Mesothelial cell of epicardium (in vitro differentiated cells): ENCODE measurements around the gene RB1. TPM values are rescaled to one million over a fixed set of nuclear protein-coding genes. Genes with fewer than 3 reads are reported as not detected.
A peak's percentile ranks its signal among the peaks of the same experiment; 100 is the strongest.
"Not testable (repeated sequence)": the region's sequence is repeated elsewhere in the genome, so short reads cannot be mapped to it uniquely, and the experiment has no call there.

Experiments
- DNase-seq, 2 experiments: peaks; one replicate each; pipeline ENCODE4 v3.0.0; 2021; ENCODE audit warnings: low spot score in 2 of 2; ENCODE audit not compliant: unreplicated experiment in 2 of 2
- H3K27ac Mint-ChIP-seq: 2 replicates; pipeline ENCODE4 v1.8.0; 2021; ENCODE audit warnings: mixed read lengths
- H3K27me3 Mint-ChIP-seq: 2 replicates; pipeline ENCODE4 v1.8.0; 2021; ENCODE audit warnings: low read depth, mixed read lengths
- H3K36me3 Mint-ChIP-seq: 2 replicates; pipeline ENCODE4 v1.8.0; 2021; ENCODE audit warnings: mixed read lengths
- H3K4me1 Mint-ChIP-seq: 2 replicates; pipeline ENCODE4 v1.8.0; 2021; ENCODE audit warnings: mixed read lengths
- H3K4me3 Mint-ChIP-seq: 2 replicates; pipeline ENCODE4 v1.8.0; 2021; ENCODE audit warnings: mild to moderate bottlenecking, moderate library complexity, mixed read lengths
- H3K9me3 Mint-ChIP-seq: 2 replicates; pipeline ENCODE4 v1.8.0; 2021; ENCODE audit warnings: mixed read lengths
- total RNA-seq: library from RNA; stranded (reverse); gene quantifications from 3 replicates; pipeline ENCODE4 v1.2.1, GENCODE V29; 2021
- TF ChIP-seq, protein P1 (sequence below): fragments of 200-600 bp; sonication (generic); IDR thresholded peaks from one replicate; pipeline ENCODE4 v1.5.0; 2021; ENCODE audit warnings: antibody characterized with exemption; ENCODE audit not compliant: unreplicated experiment

RB1 gene
- total RNA-seq, 1 donor from 2014 or later: 34.7 TPM

DNA sequence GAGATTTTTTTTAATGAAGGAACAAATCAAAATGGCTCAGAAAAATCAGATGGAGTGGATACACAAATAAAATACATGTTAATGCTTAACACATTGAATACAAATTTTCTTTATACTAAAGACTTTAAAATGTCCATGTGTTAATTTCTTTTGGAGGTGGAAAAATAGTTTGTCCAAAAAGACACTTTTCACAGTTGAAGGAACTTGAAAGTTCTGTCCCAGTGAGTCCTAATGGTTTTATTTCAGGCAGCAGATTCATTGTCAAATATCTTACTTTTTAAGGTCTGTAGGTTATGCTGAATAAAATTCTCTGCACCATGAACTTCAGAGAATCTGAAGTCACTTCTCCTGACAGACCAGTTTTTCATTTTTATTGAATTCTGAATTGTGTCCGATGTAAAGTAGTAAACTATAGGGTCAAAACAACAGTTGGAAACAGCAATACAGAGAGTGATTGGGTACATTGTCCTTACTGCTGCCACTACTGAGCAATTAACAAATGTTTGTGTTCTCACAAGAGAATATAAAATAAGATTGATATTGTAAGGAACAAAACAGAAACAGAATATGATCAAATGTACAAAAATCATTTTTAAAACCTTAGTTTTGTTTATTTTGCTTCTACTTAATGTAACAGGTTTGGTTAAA lies 107.7 kb downstream of the RB1 start:
- TF ChIP-seq, protein P1, sequence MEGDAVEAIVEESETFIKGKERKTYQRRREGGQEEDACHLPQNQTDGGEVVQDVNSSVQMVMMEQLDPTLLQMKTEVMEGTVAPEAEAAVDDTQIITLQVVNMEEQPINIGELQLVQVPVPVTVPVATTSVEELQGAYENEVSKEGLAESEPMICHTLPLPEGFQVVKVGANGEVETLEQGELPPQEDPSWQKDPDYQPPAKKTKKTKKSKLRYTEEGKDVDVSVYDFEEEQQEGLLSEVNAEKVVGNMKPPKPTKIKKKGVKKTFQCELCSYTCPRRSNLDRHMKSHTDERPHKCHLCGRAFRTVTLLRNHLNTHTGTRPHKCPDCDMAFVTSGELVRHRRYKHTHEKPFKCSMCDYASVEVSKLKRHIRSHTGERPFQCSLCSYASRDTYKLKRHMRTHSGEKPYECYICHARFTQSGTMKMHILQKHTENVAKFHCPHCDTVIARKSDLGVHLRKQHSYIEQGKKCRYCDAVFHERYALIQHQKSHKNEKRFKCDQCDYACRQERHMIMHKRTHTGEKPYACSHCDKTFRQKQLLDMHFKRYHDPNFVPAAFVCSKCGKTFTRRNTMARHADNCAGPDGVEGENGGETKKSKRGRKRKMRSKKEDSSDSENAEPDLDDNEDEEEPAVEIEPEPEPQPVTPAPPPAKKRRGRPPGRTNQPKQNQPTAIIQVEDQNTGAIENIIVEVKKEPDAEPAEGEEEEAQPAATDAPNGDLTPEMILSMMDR: no peak
- H3K4me1 Mint-ChIP-seq: peaks cover 42% of the 10 kb centered on the region
- peak overlapping the region; percentile 89 for H3K4me3 Mint-ChIP-seq
- H3K36me3 Mint-ChIP-seq: peaks cover 9% of the 10 kb centered on the region
- no peaks in the 10 kb centered on the region for H3K9me3 Mint-ChIP-seq
- no peak for DNase-seq
- peak overlapping the region; percentile 98 for H3K27ac Mint-ChIP-seq
- H3K27me3 Mint-ChIP-seq: no peaks in the 10 kb centered on the region

DNA sequence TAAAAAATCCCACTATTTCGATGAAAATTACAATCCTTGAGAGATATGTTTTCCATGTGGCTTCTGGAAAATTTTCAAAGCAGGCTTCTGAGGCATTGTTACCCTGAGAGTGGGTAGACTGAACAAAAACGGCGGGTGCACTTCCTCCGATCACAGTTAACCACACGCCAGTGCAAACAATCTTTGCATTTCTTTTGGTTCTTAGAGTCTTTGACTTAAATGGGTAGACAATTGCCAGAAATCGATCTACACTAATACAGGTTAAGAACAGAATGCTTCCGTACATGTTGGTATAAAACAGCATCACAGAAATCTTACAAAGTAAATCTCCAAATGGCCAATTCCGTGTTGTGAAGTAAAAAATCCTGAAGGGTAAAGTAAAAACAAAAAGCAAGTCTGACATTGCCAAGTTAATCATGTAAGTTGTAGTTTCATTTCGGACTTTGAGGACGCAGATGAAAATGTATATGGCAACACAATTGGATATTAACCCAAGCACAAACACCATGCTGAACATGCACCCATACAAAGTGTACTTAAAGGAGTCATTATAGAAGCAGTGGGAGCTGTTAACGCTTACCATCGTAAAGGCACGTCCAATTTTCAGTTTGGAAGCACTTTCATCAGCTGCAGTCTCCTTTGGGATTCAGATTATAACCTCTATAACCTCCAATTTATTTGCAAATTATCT lies 108.4 kb downstream of the RB1 start:
- TF ChIP-seq, protein P1: no peak
- peak overlapping the region; percentile 89 for H3K4me3 Mint-ChIP-seq
- H3K9me3 Mint-ChIP-seq: peaks cover under 1% of the 10 kb centered on the region
- peaks cover 39% of the 10 kb centered on the region for H3K4me1 Mint-ChIP-seq
- H3K36me3 Mint-ChIP-seq: peaks cover 14% of the 10 kb centered on the region
- DNase-seq: no peak
- H3K27ac Mint-ChIP-seq: peak overlapping the region; percentile 98
- no peaks in the 10 kb centered on the region for H3K27me3 Mint-ChIP-seq

DNA sequence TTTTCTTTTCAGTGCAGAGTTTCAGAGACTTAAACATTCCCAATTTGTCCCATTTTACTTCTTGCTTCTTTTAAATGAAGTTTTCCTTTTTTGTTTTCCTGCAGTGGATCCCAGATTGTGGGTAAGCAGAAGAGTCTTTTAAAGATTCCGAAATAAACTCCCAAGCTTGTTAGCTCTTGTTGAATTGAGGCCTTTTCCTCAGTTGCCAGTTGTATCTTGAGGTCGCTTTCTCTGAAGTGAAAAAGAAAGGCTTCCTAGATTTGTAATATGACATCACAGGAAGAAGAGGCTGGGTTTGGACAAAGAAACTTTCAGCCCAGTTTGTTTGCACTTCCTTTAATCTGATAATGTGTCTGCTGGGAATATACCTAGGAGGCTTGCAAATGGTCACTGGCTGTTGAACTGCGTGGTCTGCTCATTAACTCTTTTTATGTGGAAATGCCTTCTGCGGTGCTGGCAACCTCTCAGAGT lies 109.4 kb downstream of the RB1 start, which contains the start of gene LPAR6:
TSS of gene LPAR6 (minus strand) at position 233 of the 471 bp plus-strand sequence. CDS start 690 bp downstream, outside the sequence.
- H3K4me1 Mint-ChIP-seq: peaks cover 35% of the 10 kb centered on the region
- DNase-seq: no peak
- TF ChIP-seq, protein P1: no peak
- H3K9me3 Mint-ChIP-seq: peaks cover 9% of the 10 kb centered on the region
- no peaks in the 10 kb centered on the region for H3K27me3 Mint-ChIP-seq
- H3K36me3 Mint-ChIP-seq: peaks cover 23% of the 10 kb centered on the region
- peak within 1 kb of the TSS; percentile 89 for H3K4me3 Mint-ChIP-seq
- peak within 1 kb of the TSS; percentile 98 for H3K27ac Mint-ChIP-seq

DNA sequence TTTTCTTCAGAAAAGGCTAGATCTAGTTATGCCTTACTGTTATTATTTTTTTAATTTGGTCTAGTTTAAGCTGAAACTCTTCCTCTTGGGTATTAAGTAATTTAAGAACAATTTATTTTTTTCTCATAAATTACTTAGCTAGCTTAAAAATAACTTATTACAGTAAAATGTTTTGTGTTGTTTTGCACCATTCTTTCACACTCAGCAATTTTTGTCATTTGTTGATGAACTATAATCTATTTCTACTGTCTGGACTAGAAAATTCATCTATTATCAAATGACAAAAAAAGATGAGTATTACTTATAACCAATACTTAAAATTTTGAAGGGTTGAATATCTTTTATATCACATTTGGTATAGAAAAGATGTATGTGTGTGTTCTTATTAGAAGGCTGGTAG lies 111.0 kb downstream of the RB1 start:
- Mint-ChIP-seq H3K36me3 (peaks cover 35% of the 10 kb centered on the region), H3K9me3 (peaks cover 24% of the 10 kb centered on the region), H3K27ac (no peak overlapping the region), H3K27me3 (no peaks in the 10 kb centered on the region), H3K4me1 (peaks cover 25% of the 10 kb centered on the region), H3K4me3 (no peak overlapping the region)
- TF ChIP-seq, protein P1: no peak
- no peak for DNase-seq

DNA sequence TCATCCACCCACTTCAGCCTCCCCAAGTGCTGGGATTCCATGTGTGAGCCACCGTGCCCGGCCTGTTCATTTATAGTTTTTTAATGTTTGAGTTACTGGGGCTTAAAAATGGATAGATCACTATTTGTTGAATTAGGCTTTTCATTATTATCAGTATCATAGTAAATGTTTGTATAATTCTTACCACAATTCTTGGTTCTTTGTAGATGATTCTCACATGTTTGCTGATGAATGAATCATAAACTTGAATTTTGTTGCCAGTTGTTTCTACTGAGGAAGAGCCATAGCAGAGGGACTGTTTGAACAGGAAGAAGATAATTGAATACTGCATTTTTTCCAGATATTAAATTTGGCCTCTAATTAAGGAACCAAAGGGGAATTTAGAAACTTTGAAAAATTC lies 112.0 kb downstream of the RB1 start:
- Mint-ChIP-seq H3K36me3 (peaks cover 45% of the 10 kb centered on the region), H3K27ac (no peak overlapping the region), H3K4me1 (peaks cover 18% of the 10 kb centered on the region), H3K27me3 (no peaks in the 10 kb centered on the region), H3K9me3 (peaks cover 34% of the 10 kb centered on the region), H3K4me3 (no peak overlapping the region)
- TF ChIP-seq, protein P1: no peak
- DNase-seq: no peak

DNA sequence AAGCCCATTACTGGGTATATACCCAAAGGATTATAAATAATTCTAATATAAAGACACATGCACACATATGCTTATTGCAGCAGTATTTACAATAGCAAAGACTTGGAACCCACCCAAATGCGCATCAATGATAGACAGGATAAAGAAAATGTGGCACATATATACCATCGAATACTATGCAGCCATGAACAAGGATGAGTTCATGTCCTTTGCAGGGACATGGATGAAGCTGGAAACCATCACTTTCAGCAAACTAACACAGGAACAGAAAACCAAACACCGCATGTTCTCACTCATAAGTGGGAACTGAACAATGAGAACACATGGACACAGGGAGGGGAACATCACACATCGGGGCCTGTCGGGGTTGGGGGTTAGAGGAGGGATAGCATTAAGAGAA lies 118.5 kb downstream of the RB1 start:
- H3K4me1 Mint-ChIP-seq, H3K27me3 Mint-ChIP-seq, H3K4me3 Mint-ChIP-seq: not testable (repeated sequence)

More for the DNA sequence above, 118.5 kb downstream of the RB1 start:
- Mint-ChIP-seq H3K36me3 (peaks cover 47% of the 10 kb centered on the region), H3K9me3 (peaks cover 49% of the 10 kb centered on the region)
- DNase-seq, H3K27ac Mint-ChIP-seq: not testable (repeated sequence)
